GM13977 (cell line): Measurements from ENCODE around the gene RGS12.

Source experiments
- DNase-seq: peaks from one replicate; pipeline ENCODE4 v3.0.0; 2012; ENCODE audit warnings: low spot score
- CTCF ChIP-seq: IDR thresholded peaks from 2 replicates; pipeline ENCODE4 v1.5.1; 2012; ENCODE audit warnings: mild to moderate bottlenecking, control low read depth; ENCODE audit not compliant: insufficient read depth; ENCODE audit errors: extremely low read depth, missing control alignments
- in situ Hi-C: fragments of 300-500 bp; cut with MboI; formaldehyde crosslinking; loops from one replicate; pipeline ENCODE4 v1.12.0; 2022; ENCODE audit warnings: low sequenced_read_pairs, low pct_unique_long_range_greater_than_20kb, mixed read lengths, inconsistent platforms; ENCODE audit not compliant: unreplicated experiment

Gene RGS12

GRCh38 chr4:3250956-3251690, 41.7 kb upstream of the RGS12 start:
- no peak for TF ChIP-seq CTCF
- no peak for DNase-seq
- in situ Hi-C loops = no loop called here

- in situ Hi-C loops = no loop called here
- no peak for TF ChIP-seq CTCF
- no peak for DNase-seq
Observed at GRCh38 chr4:3251691-3252479, 40.9 kb upstream of the RGS12 start.

GRCh38 chr4:3252480-3252828, 40.4 kb upstream of the RGS12 start:
- no peak for DNase-seq
- in situ Hi-C loops = no loop called here
- no peak for TF ChIP-seq CTCF

- DNase-seq = no peak
- in situ Hi-C loops = no loop called here
Observed at GRCh38 chr4:3252831-3253641, 39.8 kb upstream of the RGS12 start.

GRCh38 chr4:3253808-3254207, 39.0 kb upstream of the RGS12 start:
- DNase-seq = no peak
- TF ChIP-seq CTCF = no peak
- in situ Hi-C loops = no loop called here

More at GRCh38 chr4:3252831-3253641, 39.8 kb upstream of the RGS12 start:
- TF ChIP-seq CTCF = no peak

GRCh38 chr4:3254302-3255131, 38.3 kb upstream of the RGS12 start:
- in situ Hi-C loops = no loop called here
- no peak for DNase-seq
- no peak for TF ChIP-seq CTCF
